Chondrocyte (in vitro differentiated cells): ENCODE measurements around the gene ATXN7L1. TPM values are rescaled to one million over a fixed set of nuclear protein-coding genes. Genes with fewer than 3 reads are reported as not detected.

Experiments used
- DNase-seq: peaks from one replicate; pipeline ENCODE4 v3.0.0; 2021; ENCODE audit warnings: mixed read lengths, low spot score
- H3K27ac Mint-ChIP-seq: one replicate; pipeline ENCODE4 v1.8.0; 2021; ENCODE audit warnings: mild to moderate bottlenecking, moderate library complexity, mixed read lengths; ENCODE audit not compliant: unreplicated experiment
- H3K27me3 Mint-ChIP-seq: 2 replicates; pipeline ENCODE4 v1.8.0; 2021; ENCODE audit warnings: low read depth, mixed read lengths
- H3K36me3 Mint-ChIP-seq: 2 replicates; pipeline ENCODE4 v1.8.0; 2021; ENCODE audit warnings: low read depth, mixed read lengths
- H3K4me1 Mint-ChIP-seq: 2 replicates; pipeline ENCODE4 v1.8.0; 2021; ENCODE audit warnings: low read depth, mild to moderate bottlenecking, mixed read lengths
- H3K4me3 Mint-ChIP-seq: one replicate; pipeline ENCODE4 v1.8.0; 2021; ENCODE audit warnings: mild to moderate bottlenecking, moderate library complexity, mixed read lengths; ENCODE audit not compliant: unreplicated experiment
- H3K9me3 Mint-ChIP-seq: 2 replicates; pipeline ENCODE4 v1.8.0; 2021; ENCODE audit warnings: low read depth, mixed read lengths
- CTCF ChIP-seq: fragments of 200-600 bp; sonication (generic); IDR thresholded peaks from 2 replicates; pipeline ENCODE4 v1.5.0; 2021; ENCODE audit warnings: antibody characterized with exemption, mild to moderate bottlenecking, moderate library complexity
- total RNA-seq: library from RNA; stranded (reverse); gene quantifications from 3 replicates; pipeline ENCODE4 v1.2.1, GENCODE V29; 2021

Gene ATXN7L1
- total RNA-seq, 1 donor from 2014 or later, result 6.4 TPM

- Mint-ChIP-seq H3K4me3 (no peak overlapping the region), H3K27me3 (no peaks in the 10 kb centered on the region), H3K27ac (no peak overlapping the region), H3K9me3 (peaks cover 3% of the 10 kb centered on the region), H3K36me3 (peaks cover 2% of the 10 kb centered on the region), H3K4me1 (peaks cover 15% of the 10 kb centered on the region)
- DNase-seq, result no peak
- TF ChIP-seq CTCF, result no peak
These were observed 5.0 kb upstream of the ATXN7L1 start for GRCh38 chr7:105881439-105881838.

GRCh38 chr7:105880571-105881330, 4.4 kb upstream of the ATXN7L1 start:
- Mint-ChIP-seq H3K27ac (no peak overlapping the region), H3K4me1 (peaks cover 21% of the 10 kb centered on the region), H3K27me3 (no peaks in the 10 kb centered on the region), H3K9me3 (peaks cover 3% of the 10 kb centered on the region), H3K4me3 (no peak overlapping the region), H3K36me3 (peaks cover 2% of the 10 kb centered on the region)
- TF ChIP-seq CTCF, result no peak
- no peak for DNase-seq

- Mint-ChIP-seq H3K9me3 (peaks cover 3% of the 10 kb centered on the region), H3K27me3 (no peaks in the 10 kb centered on the region), H3K27ac (no peak overlapping the region), H3K36me3 (peaks cover 2% of the 10 kb centered on the region), H3K4me1 (peaks cover 22% of the 10 kb centered on the region), H3K4me3 (no peak overlapping the region)
- TF ChIP-seq CTCF, result no peak
- no peak for DNase-seq
These were observed 3.4 kb upstream of the ATXN7L1 start for GRCh38 chr7:105879782-105880181.

GRCh38 chr7:105878746-105879605, 2.6 kb upstream of the ATXN7L1 start:
- no peak for TF ChIP-seq CTCF
- H3K27ac Mint-ChIP-seq, result no peak overlapping the region

GRCh38 chr7:105877736-105878135, 1.3 kb upstream of the ATXN7L1 start:
- Mint-ChIP-seq H3K27me3 (no peaks in the 10 kb centered on the region), H3K9me3 (no peaks in the 10 kb centered on the region), H3K4me1 (peaks cover 23% of the 10 kb centered on the region), H3K36me3 (no peaks in the 10 kb centered on the region), H3K27ac (no peak overlapping the region), H3K4me3 (peak overlapping the region; percentile 83)
- DNase-seq, result no peak
- TF ChIP-seq CTCF, result no peak

More at GRCh38 chr7:105878746-105879605, 2.6 kb upstream of the ATXN7L1 start:
- Mint-ChIP-seq H3K9me3 (peaks cover 3% of the 10 kb centered on the region), H3K4me3 (no peak overlapping the region), H3K36me3 (peaks cover 1% of the 10 kb centered on the region), H3K4me1 (peaks cover 23% of the 10 kb centered on the region), H3K27me3 (no peaks in the 10 kb centered on the region)
- no peak for DNase-seq
